Glutamatergic neuron (in vitro differentiated cells): Measurements from ENCODE around the gene ATP1B2. TPM values are rescaled to one million over a fixed set of nuclear protein-coding genes. Genes with fewer than 3 reads are reported as not detected.

Source experiments
- DNase-seq: peaks from one replicate; pipeline ENCODE4 v3.0.0; 2022
- H3K27ac Mint-ChIP-seq: one replicate; pipeline ENCODE4 v1.8.0; 2020; ENCODE audit warnings: mild to moderate bottlenecking, mixed read lengths, inconsistent platforms; ENCODE audit not compliant: unreplicated experiment
- H3K27me3 Mint-ChIP-seq: one replicate; pipeline ENCODE4 v1.8.0; 2020; ENCODE audit warnings: mild to moderate bottlenecking, moderate library complexity, mixed read lengths, inconsistent platforms; ENCODE audit not compliant: unreplicated experiment
- H3K36me3 Mint-ChIP-seq: one replicate; pipeline ENCODE4 v1.8.0; 2020; ENCODE audit warnings: mild to moderate bottlenecking, mixed read lengths, inconsistent platforms; ENCODE audit not compliant: unreplicated experiment
- H3K4me1 Mint-ChIP-seq: one replicate; pipeline ENCODE4 v1.8.0; 2020; ENCODE audit warnings: mild to moderate bottlenecking, low read depth, mixed read lengths, inconsistent platforms; ENCODE audit not compliant: unreplicated experiment
- H3K4me3 Mint-ChIP-seq: one replicate; pipeline ENCODE4 v1.8.0; 2020; ENCODE audit warnings: mild to moderate bottlenecking, mixed read lengths, inconsistent platforms; ENCODE audit not compliant: unreplicated experiment
- H3K9me3 Mint-ChIP-seq: one replicate; pipeline ENCODE4 v1.8.0; 2020; ENCODE audit warnings: mild to moderate bottlenecking, moderate library complexity, mixed read lengths, inconsistent platforms; ENCODE audit not compliant: unreplicated experiment
- CTCF ChIP-seq: fragments of 200-600 bp; sonication (generic); IDR thresholded peaks from one replicate; pipeline ENCODE4 v1.5.0; 2021; ENCODE audit not compliant: partially characterized antibody, unreplicated experiment
- total RNA-seq: library from RNA; stranded (reverse); fragmentation: NEBNext Ultra II Directional; extraction: Animal tissue kit (Norgen Biotek cat#: 25700); gene quantifications from one replicate; pipeline ENCODE4 v1.2.1, GENCODE V29; 2021; ENCODE audit not compliant: unreplicated experiment

ATP1B2 gene
- total RNA-seq, 1 donor from 2014 or later = 11.3 TPM

GRCh38 chr17:7646457-7646856, 4.3 kb upstream of the ATP1B2 start:
- H3K36me3 Mint-ChIP-seq = no peaks in the 10 kb centered on the region
- H3K4me3 Mint-ChIP-seq = no peak overlapping the region
- no peak for TF ChIP-seq CTCF

GRCh38 chr17:7647018-7647417, 3.7 kb upstream of the ATP1B2 start:
- H3K27ac Mint-ChIP-seq = no peak overlapping the region
- no peak for TF ChIP-seq CTCF

More at GRCh38 chr17:7646457-7646856, 4.3 kb upstream of the ATP1B2 start:
- H3K27ac Mint-ChIP-seq = no peak overlapping the region
- peaks cover 11% of the 10 kb centered on the region for H3K9me3 Mint-ChIP-seq
- no peak for DNase-seq
- H3K4me1 Mint-ChIP-seq = peaks cover 10% of the 10 kb centered on the region
- H3K27me3 Mint-ChIP-seq = peaks cover 10% of the 10 kb centered on the region

GRCh38 chr17:7651097-7651664, 455 bp downstream of the ATP1B2 start:
- peak; percentile 37 for DNase-seq
- Mint-ChIP-seq H3K36me3 (peaks cover 4% of the 10 kb centered on the region), H3K9me3 (peaks cover 15% of the 10 kb centered on the region), H3K27me3 (peaks cover 20% of the 10 kb centered on the region), H3K27ac (peak overlapping the region; percentile 52), H3K4me1 (peaks cover 23% of the 10 kb centered on the region), H3K4me3 (peak overlapping the region; percentile 94)
- TF ChIP-seq CTCF = no peak

More at GRCh38 chr17:7647018-7647417, 3.7 kb upstream of the ATP1B2 start:
- H3K4me1 Mint-ChIP-seq = peaks cover 10% of the 10 kb centered on the region
- H3K27me3 Mint-ChIP-seq = peaks cover 11% of the 10 kb centered on the region
- H3K36me3 Mint-ChIP-seq = no peaks in the 10 kb centered on the region
- H3K9me3 Mint-ChIP-seq = peaks cover 6% of the 10 kb centered on the region
- no peak overlapping the region for H3K4me3 Mint-ChIP-seq
- no peak for DNase-seq

- H3K27ac Mint-ChIP-seq = no peak overlapping the region
- peaks cover 22% of the 10 kb centered on the region for H3K27me3 Mint-ChIP-seq
- no peak for TF ChIP-seq CTCF
- DNase-seq = peak; percentile 44
- H3K4me1 Mint-ChIP-seq = peaks cover 26% of the 10 kb centered on the region
- peaks cover 17% of the 10 kb centered on the region for H3K9me3 Mint-ChIP-seq
- H3K4me3 Mint-ChIP-seq = peak overlapping the region; percentile 80
- H3K36me3 Mint-ChIP-seq = peaks cover 4% of the 10 kb centered on the region
Measured at GRCh38 chr17:7651665-7652387, 1.1 kb downstream of the ATP1B2 start.
